Lower leg skin (tissue), 4 donors: Measurements from ENCODE around the gene IL1R1. TPM values are rescaled to one million over a fixed set of nuclear protein-coding genes. Genes with fewer than 3 reads are reported as not detected.

Experiments used
- DNase-seq, 2 donors: peaks; one replicate each; pipeline ENCODE4 v3.0.0-alpha.2; 2019; ENCODE audit warnings: low spot score in 2 of 2
- H3K4me3 ChIP-seq: fragments of 200-600 bp; sonication (generic); 2 replicates; pipeline ENCODE4 v1.5.1; 2017; ENCODE audit warnings: mild to moderate bottlenecking, low read depth; ENCODE audit not compliant: poor library complexity, severe bottlenecking
- POLR2A ChIP-seq, 2 donors: fragments of 450-650 bp; IDR thresholded peaks; one replicate each; pipeline ENCODE4 v1.6.1; 2016 to 2017; ENCODE audit warnings: antibody characterized with exemption in 2 of 2, mild to moderate bottlenecking in 1 of 2, moderate library complexity in 1 of 2
- WGBS, 2 donors: methylation state at CpG; one replicate each; pipeline ENCODE4 v1.1.5; 2018; 5-methylcytosine and 5-hydroxymethylcytosine counted together
- intact Hi-C: fragments of 100-400 bp; cut with DNase I; formaldehyde crosslinking; loops from one replicate; pipeline ENCODE4 v1.15.0; 2023; ENCODE audit warnings: low total_unique reads
- total RNA-seq, 4 donors: library from RNA; depleted of rRNA; stranded (reverse); fragments of >200 nt; gene quantifications; one replicate each; pipeline ENCODE4 v1.1.0, GENCODE V29; 2016
- TF ChIP-seq, protein P1 (sequence below), 3 donors: fragments of 450-650 bp; IDR thresholded peaks; one replicate each; pipeline ENCODE4 v1.5.1; 2016; ENCODE audit warnings: antibody characterized with exemption in 3 of 3, mild to moderate bottlenecking in 3 of 3, moderate library complexity in 2 of 3

Gene IL1R1
- total RNA-seq, 4 donors from 2014 or later = 43.2 to 92.9 (median 53.0) TPM

DNA sequence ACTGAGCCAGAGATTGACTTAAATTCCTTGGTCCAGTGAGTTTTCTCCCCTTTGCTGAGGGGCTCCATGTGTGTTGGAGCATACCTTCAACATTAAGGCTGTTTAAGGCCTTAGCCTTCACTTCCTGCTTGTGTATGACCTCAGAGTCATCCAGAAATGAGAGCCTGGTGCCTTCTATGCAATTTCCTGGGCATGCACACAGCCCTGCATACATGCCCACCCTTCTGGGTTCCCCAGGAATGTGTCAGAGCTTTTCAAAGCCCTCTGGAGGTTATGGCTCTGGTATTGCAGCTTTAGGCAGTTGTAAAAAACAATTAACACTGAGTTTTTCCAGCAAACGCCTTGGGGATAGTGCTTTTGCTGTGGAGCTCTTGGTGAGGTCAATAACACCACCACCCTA is 16.7 kb downstream of the IL1R1 start:
- intact Hi-C loops = no loop called here
- 30 to 65% methylated on average over 1 of the region's 1 CpG for WGBS, 2 donors
- no peak for TF ChIP-seq POLR2A (IDR thresholded peaks at IDR 0.05)
- TF ChIP-seq, protein P1, sequence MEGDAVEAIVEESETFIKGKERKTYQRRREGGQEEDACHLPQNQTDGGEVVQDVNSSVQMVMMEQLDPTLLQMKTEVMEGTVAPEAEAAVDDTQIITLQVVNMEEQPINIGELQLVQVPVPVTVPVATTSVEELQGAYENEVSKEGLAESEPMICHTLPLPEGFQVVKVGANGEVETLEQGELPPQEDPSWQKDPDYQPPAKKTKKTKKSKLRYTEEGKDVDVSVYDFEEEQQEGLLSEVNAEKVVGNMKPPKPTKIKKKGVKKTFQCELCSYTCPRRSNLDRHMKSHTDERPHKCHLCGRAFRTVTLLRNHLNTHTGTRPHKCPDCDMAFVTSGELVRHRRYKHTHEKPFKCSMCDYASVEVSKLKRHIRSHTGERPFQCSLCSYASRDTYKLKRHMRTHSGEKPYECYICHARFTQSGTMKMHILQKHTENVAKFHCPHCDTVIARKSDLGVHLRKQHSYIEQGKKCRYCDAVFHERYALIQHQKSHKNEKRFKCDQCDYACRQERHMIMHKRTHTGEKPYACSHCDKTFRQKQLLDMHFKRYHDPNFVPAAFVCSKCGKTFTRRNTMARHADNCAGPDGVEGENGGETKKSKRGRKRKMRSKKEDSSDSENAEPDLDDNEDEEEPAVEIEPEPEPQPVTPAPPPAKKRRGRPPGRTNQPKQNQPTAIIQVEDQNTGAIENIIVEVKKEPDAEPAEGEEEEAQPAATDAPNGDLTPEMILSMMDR (IDR thresholded peaks at IDR 0.05) = no peak
- no peak overlapping the region for H3K4me3 ChIP-seq
- no peak for DNase-seq

GRCh38 chr2:102166189-102166845 is 23.8 kb downstream of the IL1R1 start:
- WGBS, 2 donors = 20 to 23% methylated on average over 4 of the region's 4 CpGs
- intact Hi-C loops = no loop called here
- no peak overlapping the region for H3K4me3 ChIP-seq
- no peak for DNase-seq
- TF ChIP-seq POLR2A (IDR thresholded peaks at IDR 0.05) = no peak
- TF ChIP-seq, protein P1 (IDR thresholded peaks at IDR 0.05) = no peak

- H3K4me3 ChIP-seq = no peak overlapping the region
- no peak for TF ChIP-seq POLR2A (IDR thresholded peaks at IDR 0.05)
- TF ChIP-seq, protein P1 (IDR thresholded peaks at IDR 0.05) = no peak
- WGBS, 2 donors = 94 to 96% methylated on average over 5 of the region's 5 CpGs
- intact Hi-C loops = loop anchor here (2.0 kb wide), 1 partner anchor 151 kb away; no protein-coding TSS in a partner anchor
- no peak for DNase-seq
Observed at GRCh38 chr2:102168026-102168771, 25.7 kb downstream of the IL1R1 start.

DNA sequence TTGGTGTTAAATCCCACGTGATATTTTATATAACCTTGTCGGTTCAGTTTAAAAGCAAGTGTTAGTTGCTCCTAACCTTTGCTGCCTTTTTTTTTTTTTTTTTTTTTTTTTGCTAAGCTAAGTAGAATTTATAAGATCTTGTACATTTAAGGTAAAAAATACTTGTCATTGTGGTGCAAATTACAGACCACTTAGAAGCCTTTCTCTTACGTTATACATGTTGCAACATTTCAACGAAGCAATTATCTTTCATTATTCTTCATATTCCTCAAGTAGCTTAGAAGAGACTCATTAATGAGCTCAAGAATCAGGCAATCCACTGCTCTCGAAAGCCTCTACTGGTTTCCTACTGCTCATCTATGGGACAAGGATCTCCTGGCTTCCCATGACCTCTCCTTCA is 29.4 kb downstream of the IL1R1 start:
- intact Hi-C loops = loop anchor here (10.0 kb wide), 1 partner anchor 297 kb away; no protein-coding TSS in a partner anchor
- WGBS, 2 donors = 91 to 93% methylated on average over 5 of the region's 5 CpGs

DNA sequence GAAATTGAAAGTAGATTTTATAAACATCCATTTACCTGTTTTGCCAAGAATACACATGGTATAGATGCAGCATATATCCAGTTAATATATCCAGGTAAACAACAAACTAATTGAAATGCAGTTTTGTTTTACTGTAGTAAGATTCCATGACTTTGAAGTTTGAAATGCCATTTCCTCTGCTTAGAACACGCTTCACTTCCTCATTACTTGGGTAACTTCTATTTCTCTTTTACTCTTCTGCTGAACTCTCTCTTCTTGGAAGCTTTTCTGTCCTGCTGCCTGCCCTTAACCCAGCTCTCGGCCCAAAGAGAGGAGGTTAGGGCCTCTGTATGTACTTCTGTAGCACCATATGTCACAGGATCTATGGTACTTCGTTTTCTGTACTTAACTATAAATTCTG is 30.2 kb downstream of the IL1R1 start:
- 84 to 85% methylated on average over 3 of the region's 3 CpGs for WGBS, 2 donors
- no peak for DNase-seq
- no peak for TF ChIP-seq POLR2A (IDR thresholded peaks at IDR 0.05)
- TF ChIP-seq, protein P1 (IDR thresholded peaks at IDR 0.05) = no peak
- H3K4me3 ChIP-seq = no peak overlapping the region
- intact Hi-C loops = loop anchor here (10.0 kb wide), 1 partner anchor 298 kb away; no protein-coding TSS in a partner anchor

More for the DNA sequence above, 29.4 kb downstream of the IL1R1 start:
- no peak overlapping the region for H3K4me3 ChIP-seq
- no peak for DNase-seq
- TF ChIP-seq, protein P1 (IDR thresholded peaks at IDR 0.05) = no peak
- no peak for TF ChIP-seq POLR2A (IDR thresholded peaks at IDR 0.05)
